ENCODE data around the gene DNM3. TPM values are rescaled to one million over a fixed set of nuclear protein-coding genes. Genes with fewer than 3 reads are reported as not detected.

Gene DNM3
- polyA plus RNA-seq, 1 donor (not counting 4 experiments of a cell fraction or from before 2014, with no cell fraction given) = 2.0 TPM

DNA sequence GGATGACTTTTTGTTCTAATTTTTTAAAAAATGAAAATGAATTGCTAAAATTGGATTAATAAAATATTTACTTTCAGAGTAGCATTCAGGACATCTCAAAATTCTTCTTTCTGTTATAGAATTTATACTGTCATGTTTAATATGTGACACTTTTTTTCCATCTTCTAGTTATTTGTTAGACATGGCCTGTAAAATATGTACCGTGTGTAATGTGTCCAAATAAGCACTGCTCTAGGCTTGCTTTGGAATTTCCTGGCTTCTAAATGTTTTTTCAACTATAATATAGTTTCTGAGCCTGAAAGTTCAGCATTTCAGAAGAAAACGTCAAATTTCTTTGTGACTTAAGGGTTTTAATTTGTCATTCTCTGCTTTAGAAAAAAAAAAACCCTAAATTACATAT is 243.6 kb downstream of the DNM3 start:
- FAIRE-seq (no peak), DNase-seq (ENCODE audit: low read depth, low spot score) (no peak)
- Histone ChIP-seq H3K27me3 (ENCODE audit: control insufficient read depth, extremely low read depth, insufficient read depth, low read length) (no peaks in the 10 kb centered on the region), H3K79me2 (ENCODE audit: control insufficient read depth, insufficient read depth, low read length) (no peaks in the 10 kb centered on the region), H3K36me3 (ENCODE audit: control insufficient read depth in 2 of 2, extremely low read depth in 1 of 2, insufficient read depth in 2 of 2, low read length in 2 of 2) (no peaks in the 10 kb centered on the region), H2AFZ (ENCODE audit: control insufficient read depth, low read length) (no peak overlapping the region), H3K4me3 (ENCODE audit: control insufficient read depth in 2 of 3, extremely low read depth in 1 of 3, insufficient read depth in 2 of 3, low read depth in 1 of 3, low read length in 3 of 3) (no peak overlapping the region), H3K9ac (ENCODE audit: control insufficient read depth, extremely low read depth, insufficient read depth, low read length) (no peak overlapping the region), H4K20me1 (ENCODE audit: control insufficient read depth, extremely low read depth, insufficient read depth, low read length) (no peaks in the 10 kb centered on the region), H3K27ac (ENCODE audit: control insufficient read depth, insufficient read depth, low read length) (no peak overlapping the region), H3K9me3 (ENCODE audit: control insufficient read depth, low read depth, low read length) (no peaks in the 10 kb centered on the region), H3K4me2 (ENCODE audit: control insufficient read depth, extremely low read depth, insufficient read depth, low read depth, low read length) (no peak overlapping the region), H3K9me1 (ENCODE audit: control insufficient read depth, extremely low read depth, insufficient read depth, low read length) (no peaks in the 10 kb centered on the region), H3K4me1 (ENCODE audit: control insufficient read depth, extremely low read depth, insufficient read depth, low read length) (peaks cover 5% of the 10 kb centered on the region)
- dilution Hi-C loops (cut with MboI; ENCODE audit: extremely low pct_ligation_motif_present, low sequenced_read_pairs) = no loop called here
- TF ChIP-seq EZH2 (IDR thresholded peaks at IDR 0.05; ENCODE audit: low read length) = no peak
- TF ChIP-seq, protein P1, sequence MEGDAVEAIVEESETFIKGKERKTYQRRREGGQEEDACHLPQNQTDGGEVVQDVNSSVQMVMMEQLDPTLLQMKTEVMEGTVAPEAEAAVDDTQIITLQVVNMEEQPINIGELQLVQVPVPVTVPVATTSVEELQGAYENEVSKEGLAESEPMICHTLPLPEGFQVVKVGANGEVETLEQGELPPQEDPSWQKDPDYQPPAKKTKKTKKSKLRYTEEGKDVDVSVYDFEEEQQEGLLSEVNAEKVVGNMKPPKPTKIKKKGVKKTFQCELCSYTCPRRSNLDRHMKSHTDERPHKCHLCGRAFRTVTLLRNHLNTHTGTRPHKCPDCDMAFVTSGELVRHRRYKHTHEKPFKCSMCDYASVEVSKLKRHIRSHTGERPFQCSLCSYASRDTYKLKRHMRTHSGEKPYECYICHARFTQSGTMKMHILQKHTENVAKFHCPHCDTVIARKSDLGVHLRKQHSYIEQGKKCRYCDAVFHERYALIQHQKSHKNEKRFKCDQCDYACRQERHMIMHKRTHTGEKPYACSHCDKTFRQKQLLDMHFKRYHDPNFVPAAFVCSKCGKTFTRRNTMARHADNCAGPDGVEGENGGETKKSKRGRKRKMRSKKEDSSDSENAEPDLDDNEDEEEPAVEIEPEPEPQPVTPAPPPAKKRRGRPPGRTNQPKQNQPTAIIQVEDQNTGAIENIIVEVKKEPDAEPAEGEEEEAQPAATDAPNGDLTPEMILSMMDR (optimal IDR thresholded peaks at IDR 0.05 in 1 of 3, IDR thresholded peaks at IDR 0.05 in 1 of 3, conservative IDR thresholded peaks at IDR 0.05 in 1 of 3; ENCODE audit: extremely low read depth in 1 of 3, insufficient read depth in 2 of 3, low read length in 3 of 3) = no peak

DNA sequence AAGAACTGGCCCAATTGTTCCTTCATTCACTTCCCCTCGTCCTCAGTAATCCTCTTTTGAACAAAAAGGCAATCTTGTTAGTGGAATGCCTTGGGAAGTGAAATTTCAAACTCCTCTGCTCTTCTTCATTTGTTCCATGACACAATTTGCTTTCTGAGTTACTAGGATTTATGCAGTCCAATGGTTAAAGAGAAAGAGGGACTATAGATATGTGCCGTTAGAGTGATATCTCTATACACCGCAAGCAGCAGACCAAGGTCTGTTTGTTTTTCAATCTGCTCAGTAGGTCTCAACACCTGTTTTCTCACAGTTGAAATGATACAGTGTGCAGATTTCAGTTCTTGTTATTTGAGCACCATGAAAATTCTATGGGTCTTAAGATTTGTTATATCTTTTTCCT is 244.0 kb downstream of the DNM3 start:
- H2AFZ ChIP-seq (ENCODE audit: control insufficient read depth, low read length) = no peak overlapping the region
- no peaks in the 10 kb centered on the region for H4K20me1 ChIP-seq (ENCODE audit: control insufficient read depth, extremely low read depth, insufficient read depth, low read length)
- no peaks in the 10 kb centered on the region for H3K27me3 ChIP-seq (ENCODE audit: control insufficient read depth, extremely low read depth, insufficient read depth, low read length)
- no peak overlapping the region for H3K4me3 ChIP-seq (ENCODE audit: control insufficient read depth in 2 of 3, extremely low read depth in 1 of 3, insufficient read depth in 2 of 3, low read depth in 1 of 3, low read length in 3 of 3)
- no peaks in the 10 kb centered on the region for H3K36me3 ChIP-seq (ENCODE audit: control insufficient read depth in 2 of 2, extremely low read depth in 1 of 2, insufficient read depth in 2 of 2, low read length in 2 of 2)
- TF ChIP-seq EZH2 (IDR thresholded peaks at IDR 0.05; ENCODE audit: low read length) = no peak
- TF ChIP-seq, protein P1 (optimal IDR thresholded peaks at IDR 0.05 in 1 of 3, IDR thresholded peaks at IDR 0.05 in 1 of 3, conservative IDR thresholded peaks at IDR 0.05 in 1 of 3; ENCODE audit: extremely low read depth in 1 of 3, insufficient read depth in 2 of 3, low read length in 3 of 3) = no peak
- peaks cover 5% of the 10 kb centered on the region for H3K4me1 ChIP-seq (ENCODE audit: control insufficient read depth, extremely low read depth, insufficient read depth, low read length)
- no peaks in the 10 kb centered on the region for H3K79me2 ChIP-seq (ENCODE audit: control insufficient read depth, insufficient read depth, low read length)
- DNase-seq (ENCODE audit: low read depth, low spot score) (no peak), FAIRE-seq (no peak)
- H3K27ac ChIP-seq (ENCODE audit: control insufficient read depth, insufficient read depth, low read length) = no peak overlapping the region
- dilution Hi-C loops (cut with MboI; ENCODE audit: extremely low pct_ligation_motif_present, low sequenced_read_pairs) = no loop called here
- H3K9me3 ChIP-seq (ENCODE audit: control insufficient read depth, low read depth, low read length) = no peaks in the 10 kb centered on the region
- no peak overlapping the region for H3K4me2 ChIP-seq (ENCODE audit: control insufficient read depth, extremely low read depth, insufficient read depth, low read depth, low read length)
- H3K9ac ChIP-seq (ENCODE audit: control insufficient read depth, extremely low read depth, insufficient read depth, low read length) = no peak overlapping the region
- H3K9me1 ChIP-seq (ENCODE audit: control insufficient read depth, extremely low read depth, insufficient read depth, low read length) = no peaks in the 10 kb centered on the region
